HCT116 (cell line): ENCODE measurements around the gene PRMT7. TPM values are rescaled to one million over a fixed set of nuclear protein-coding genes. Genes with fewer than 3 reads are reported as not detected.

ENCODE experiments used
- ATAC-seq: fragments of 200-7000 bp; cut with Tn5 transposase; 2 replicates; pipeline ENCODE4 v1.9.1; 2020; ENCODE audit warnings: mild to moderate bottlenecking, moderate library complexity
- BruUV-seq: library from RNA; stranded (reverse); fragments of 400-500 nt; replicated peaks from 2 replicates; lab custom pipeline; 2021; lab: Mats Ljungman, UMichigan
- CTCF ChIA-PET: fragments of 300-600 bp; sonication (Branson Sonifier 250); formaldehyde crosslinking; loops from one replicate; lab custom pipeline; 2021; ENCODE audit warnings: antibody characterized with exemption; lab: Charles Lee
- POLR2A ChIA-PET: fragments of 300-600, 350-600 bp; sonication (Branson Sonifier 250); formaldehyde crosslinking; loops from one replicate; lab custom pipeline; 2021; ENCODE audit warnings: antibody characterized with exemption; lab: Charles Lee
- RAD21 ChIA-PET, 2 experiments: fragments of 300-600 bp; sonication (Branson Sonifier 250); formaldehyde crosslinking; loops; one replicate each; lab custom pipeline; 2023; ENCODE audit warnings: low total read pairs in 2 of 2; ENCODE audit not compliant: uncharacterized antibody in 2 of 2, unreplicated experiment in 2 of 2, low non-redundant PET in 1 of 2; lab: Charles Lee
- DNase-seq: peaks from one replicate; pipeline ENCODE4 v3.0.0-alpha.2; 2010; ENCODE audit warnings: low read depth, low spot score
- H2AFZ ChIP-seq: fragments of 200-600 bp; shearing (Covaris generic), sonication (generic); 2 replicates; pipeline ENCODE4 v1.6.1; 2017; ENCODE audit warnings: low read depth, mixed run types, mixed read lengths, antibody characterized with exemption, low read length; ENCODE audit not compliant: poor library complexity, severe bottlenecking
- H3K27ac ChIP-seq: 2 replicates; pipeline ENCODE4 v1.5.1; 2012; ENCODE audit warnings: low read depth, low read length
- H3K27me3 ChIP-seq: fragments of 200-600 bp; sonication (generic); 2 replicates; pipeline ENCODE4 v1.6.1; 2016; ENCODE audit warnings: mixed run types, low read length, mixed read lengths; ENCODE audit not compliant: insufficient read depth
- H3K36me3 ChIP-seq, 2 experiments: fragments of 200-500 bp in 1 of 2; fragments of 200-600 bp in 1 of 2; sonication (Bioruptor generic) in 1 of 2; sonication (generic) in 1 of 2; 2 replicates each; pipeline versions ENCODE4 v1.5.1 to v1.6.1; 2014 to 2016; ENCODE audit warnings: low read length in 2 of 2, inconsistent platforms in 1 of 2, mixed read lengths in 1 of 2, mixed run types in 1 of 2; ENCODE audit not compliant: insufficient read depth in 2 of 2, control insufficient read depth in 1 of 2
- H3K4me1 ChIP-seq, 2 experiments: fragments of 200-600 bp in 1 of 2; sonication (generic) in 1 of 2; 2 replicates each; pipeline versions ENCODE4 v1.5.1 to v1.6.1; 2012 to 2017; ENCODE audit warnings: low read length in 2 of 2, inconsistent platforms in 1 of 2, mild to moderate bottlenecking in 1 of 2, mixed read lengths in 1 of 2, mixed run types in 1 of 2, moderate library complexity in 1 of 2; ENCODE audit not compliant: insufficient read depth in 2 of 2, control insufficient read depth in 1 of 2
- H3K4me2 ChIP-seq: fragments of 200-600 bp; sonication (generic); 2 replicates; pipeline ENCODE4 v1.6.1; 2017; ENCODE audit warnings: mixed run types, low read length, mixed read lengths
- H3K4me3 ChIP-seq, 2 experiments: fragments of 200-600 bp in 1 of 2; sonication (generic) in 1 of 2; replicated peaks in 1 of 2; 2 replicates each; pipeline ENCODE4 v1.5.1; 2011 to 2016; ENCODE audit warnings: low read length in 2 of 2, control low read depth in 1 of 2, low read depth in 1 of 2, mild to moderate bottlenecking in 1 of 2, mixed read lengths in 1 of 2, mixed run types in 1 of 2
- H3K79me2 ChIP-seq: fragments of 200-600 bp; sonication (generic); 2 replicates; pipeline ENCODE4 v1.6.1; 2017; ENCODE audit warnings: mild to moderate bottlenecking, mixed run types, low read length, moderate library complexity, mixed read lengths; ENCODE audit not compliant: insufficient read depth
- H3K9ac ChIP-seq: fragments of 200-600 bp; sonication (generic); 2 replicates; pipeline ENCODE4 v1.6.1; 2016; ENCODE audit warnings: low read length, mixed read lengths
- H3K9me2 ChIP-seq: fragments of 200-600 bp; sonication (generic), shearing (Covaris generic); 2 replicates; pipeline ENCODE4 v1.6.1; 2017; ENCODE audit warnings: mixed run types, mild to moderate bottlenecking, moderate library complexity; ENCODE audit not compliant: insufficient read depth
- H3K9me3 ChIP-seq, 2 experiments: fragments of 200-500 bp in 1 of 2; fragments of 200-600 bp in 1 of 2; sonication (Bioruptor generic) in 1 of 2; sonication (generic) in 1 of 2; 2 replicates each; pipeline ENCODE4 v1.6.1; 2014 to 2017; ENCODE audit warnings: low read length in 2 of 2, mixed read lengths in 2 of 2, inconsistent platforms in 1 of 2, low read depth in 1 of 2, mild to moderate bottlenecking in 1 of 2, mixed run types in 1 of 2, moderate library complexity in 1 of 2; ENCODE audit not compliant: control insufficient read depth in 1 of 2, insufficient read depth in 1 of 2
- H4K20me1 ChIP-seq: fragments of 200-600 bp; sonication (generic), shearing (Covaris generic); 2 replicates; pipeline ENCODE4 v1.6.1; 2017; ENCODE audit warnings: mixed run types, mild to moderate bottlenecking, moderate library complexity; ENCODE audit not compliant: insufficient read depth
- CBX3 ChIP-seq: IDR thresholded peaks from 2 replicates; pipeline ENCODE4 v1.6.1; 2012; ENCODE audit warnings: low read depth
- CEBPB ChIP-seq: IDR thresholded peaks from 2 replicates; pipeline ENCODE4 v1.6.1; 2012; ENCODE audit warnings: low read depth
- ELF1 ChIP-seq: IDR thresholded peaks from 2 replicates; pipeline ENCODE4 v1.6.1; 2012; ENCODE audit warnings: low read depth, borderline replicate concordance
- EZH2 ChIP-seq: fragments of 200-600 bp; sonication (generic); IDR thresholded peaks from 2 replicates; pipeline ENCODE4 v1.6.1; 2017; ENCODE audit warnings: antibody characterized with exemption, mixed run types
- FOSL1 ChIP-seq: IDR thresholded peaks from 2 replicates; pipeline ENCODE4 v1.6.1; 2012; ENCODE audit warnings: low read depth
- JUND ChIP-seq: IDR thresholded peaks from 2 replicates; pipeline ENCODE4 v1.6.1; 2012
- POLR2A ChIP-seq: IDR thresholded peaks from 2 replicates; pipeline ENCODE4 v1.7.0; 2011; ENCODE audit warnings: borderline replicate concordance; ENCODE audit not compliant: insufficient read depth, insufficient read length; ENCODE audit errors: extremely low read depth
- POLR2AphosphoS5 ChIP-seq: IDR thresholded peaks from 2 replicates; pipeline ENCODE4 v1.6.1; 2011; ENCODE audit warnings: mild to moderate bottlenecking, low read depth, low read length, moderate library complexity
- TCF7L2 ChIP-seq: IDR thresholded peaks from 2 replicates; pipeline ENCODE4 v1.7.0; 2011; ENCODE audit warnings: borderline replicate concordance, inconsistent platforms; ENCODE audit not compliant: insufficient read depth, insufficient read length; ENCODE audit errors: extremely low read depth
- ZFX ChIP-seq: fragments of 450-650 bp; IDR thresholded peaks from 2 replicates; pipeline ENCODE4 v1.6.1; 2017
- ZNF274 ChIP-seq: fragments of 200-500 bp; sonication (Bioruptor generic); IDR thresholded peaks from 2 replicates; pipeline ENCODE4 v1.6.1; 2014; ENCODE audit warnings: mild to moderate bottlenecking, low read depth, low read length, inconsistent platforms
- intact Hi-C: fragments of 100-400 bp; cut with micrococcal nuclease; formaldehyde crosslinking; loops from 2 replicates; pipeline ENCODE4 v1.10.0; 2022
- total RNA-seq: library from RNA; stranded (reverse); gene quantifications from one replicate; pipeline ENCODE4 v1.2.1, GENCODE V29; 2021; ENCODE audit not compliant: unreplicated experiment
- TF ChIP-seq, protein P1 (sequence below), 3 experiments: fragments of 200-600 bp in 1 of 3; sonication (generic) in 1 of 3; IDR thresholded peaks in 2 of 3; conservative IDR thresholded peaks in 1 of 3; 2 replicates each; pipeline ENCODE4 v1.5.1; 2012 to 2017; ENCODE audit warnings: low read depth in 2 of 3, low read length in 2 of 3, antibody characterized with exemption in 1 of 3, borderline replicate concordance in 1 of 3, control low read depth in 1 of 3, mild to moderate bottlenecking in 1 of 3, mixed read lengths in 1 of 3, mixed run types in 1 of 3, moderate library complexity in 1 of 3; ENCODE audit not compliant: insufficient read depth in 1 of 3
- TF ChIP-seq, protein P2 (sequence below): IDR thresholded peaks from 2 replicates; pipeline ENCODE4 v1.6.1; 2012

PRMT7 gene
- total RNA-seq, 1 experiment from 2014 or later: 34.4 TPM

DNA sequence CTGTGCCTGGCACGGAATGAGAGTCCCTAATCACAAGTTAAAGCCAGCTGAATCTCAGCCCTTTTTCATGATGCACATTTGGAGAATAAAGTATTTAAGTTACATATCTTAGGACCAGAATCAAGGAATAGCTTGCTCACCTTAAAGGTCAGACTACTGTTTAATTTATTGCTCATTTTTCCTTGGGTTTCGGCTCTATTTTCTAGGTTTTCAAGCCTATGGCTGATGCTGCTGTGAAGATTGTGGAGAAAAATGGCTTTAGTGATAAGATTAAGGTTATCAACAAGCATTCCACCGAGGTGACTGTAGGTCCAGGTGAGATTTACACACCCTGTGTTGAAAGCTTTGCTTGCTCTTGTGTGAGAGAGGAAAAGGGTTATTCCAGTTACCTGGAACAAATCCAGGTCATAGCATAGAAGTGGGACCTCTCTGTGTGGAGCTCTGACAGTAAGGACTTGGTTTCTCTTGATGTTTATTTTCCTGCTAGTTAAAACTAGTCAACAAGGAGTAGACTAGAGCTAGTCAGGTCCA is 18.1 kb downstream of the PRMT7 start:
- ATAC-seq: no peak
- H3K4me1 ChIP-seq: peaks cover 6 to 7% of the 10 kb centered on the region in 2 experiments; a peak in 3 of 4 replicates
- intact Hi-C loops: loop anchor here (1.0 kb wide), 2 partner anchors 68 to 89 kb away; no protein-coding TSS in a partner anchor

More for the DNA sequence above, 18.1 kb downstream of the PRMT7 start:
- Histone ChIP-seq H3K9me3 (no peaks in the 10 kb centered on the region), H3K9me2 (no peaks in the 10 kb centered on the region), H3K4me3 (no peak overlapping the region), H3K4me2 (no peak overlapping the region), H4K20me1 (no peaks in the 10 kb centered on the region), H3K9ac (no peak overlapping the region), H3K27ac (no peak overlapping the region), H3K27me3 (no peaks in the 10 kb centered on the region), H2AFZ (no peak overlapping the region), H3K36me3 (peaks cover 5 to 10% of the 10 kb centered on the region in 2 experiments; a peak in 3 of 4 replicates), H3K79me2 (no peaks in the 10 kb centered on the region)
- RAD21 ChIA-PET: no interaction called here
- DNase-seq: no peak
- TF ChIP-seq JUND: no peak
- no peak for TF ChIP-seq ELF1
- TF ChIP-seq CEBPB: no peak
- TF ChIP-seq, protein P1, sequence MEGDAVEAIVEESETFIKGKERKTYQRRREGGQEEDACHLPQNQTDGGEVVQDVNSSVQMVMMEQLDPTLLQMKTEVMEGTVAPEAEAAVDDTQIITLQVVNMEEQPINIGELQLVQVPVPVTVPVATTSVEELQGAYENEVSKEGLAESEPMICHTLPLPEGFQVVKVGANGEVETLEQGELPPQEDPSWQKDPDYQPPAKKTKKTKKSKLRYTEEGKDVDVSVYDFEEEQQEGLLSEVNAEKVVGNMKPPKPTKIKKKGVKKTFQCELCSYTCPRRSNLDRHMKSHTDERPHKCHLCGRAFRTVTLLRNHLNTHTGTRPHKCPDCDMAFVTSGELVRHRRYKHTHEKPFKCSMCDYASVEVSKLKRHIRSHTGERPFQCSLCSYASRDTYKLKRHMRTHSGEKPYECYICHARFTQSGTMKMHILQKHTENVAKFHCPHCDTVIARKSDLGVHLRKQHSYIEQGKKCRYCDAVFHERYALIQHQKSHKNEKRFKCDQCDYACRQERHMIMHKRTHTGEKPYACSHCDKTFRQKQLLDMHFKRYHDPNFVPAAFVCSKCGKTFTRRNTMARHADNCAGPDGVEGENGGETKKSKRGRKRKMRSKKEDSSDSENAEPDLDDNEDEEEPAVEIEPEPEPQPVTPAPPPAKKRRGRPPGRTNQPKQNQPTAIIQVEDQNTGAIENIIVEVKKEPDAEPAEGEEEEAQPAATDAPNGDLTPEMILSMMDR (IDR thresholded peaks at IDR 0.05 in 2 of 3, conservative IDR thresholded peaks at IDR 0.05 in 1 of 3; ENCODE audit: borderline replicate concordance in 1 of 3, insufficient read depth in 1 of 3, low read depth in 2 of 3, low read length in 2 of 3): no peak; a peak in 1 of 6 replicates
- TF ChIP-seq POLR2A: no peak
- no peak for TF ChIP-seq TCF7L2
- TF ChIP-seq FOSL1: no peak
- TF ChIP-seq ZFX: no peak
- no peak for TF ChIP-seq CBX3
- no peak for TF ChIP-seq EZH2
- TF ChIP-seq, protein P2, sequence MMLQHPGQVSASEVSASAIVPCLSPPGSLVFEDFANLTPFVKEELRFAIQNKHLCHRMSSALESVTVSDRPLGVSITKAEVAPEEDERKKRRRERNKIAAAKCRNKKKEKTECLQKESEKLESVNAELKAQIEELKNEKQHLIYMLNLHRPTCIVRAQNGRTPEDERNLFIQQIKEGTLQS: no peak
- no peak for TF ChIP-seq ZNF274
- TF ChIP-seq POLR2AphosphoS5: no peak
- CTCF ChIA-PET: interaction anchor here (4.4 kb wide), 1 partner anchor 67 kb away, joined by 54 read pairs; the partner anchor contains the start of gene SLC7A6
- POLR2A ChIA-PET: interaction anchor here (1.2 kb wide), 1 partner anchor 65 kb away, joined by 3 read pairs; the partner anchor contains the start of gene SLC7A6
- BruUV-seq: no TSS peak
